Measurements from ENCODE around the gene KPNA2.
"Not testable (repeated sequence)": the region's sequence is repeated elsewhere in the genome, so short reads cannot be mapped to it uniquely, and the experiment has no call there.

KPNA2 gene

DNA sequence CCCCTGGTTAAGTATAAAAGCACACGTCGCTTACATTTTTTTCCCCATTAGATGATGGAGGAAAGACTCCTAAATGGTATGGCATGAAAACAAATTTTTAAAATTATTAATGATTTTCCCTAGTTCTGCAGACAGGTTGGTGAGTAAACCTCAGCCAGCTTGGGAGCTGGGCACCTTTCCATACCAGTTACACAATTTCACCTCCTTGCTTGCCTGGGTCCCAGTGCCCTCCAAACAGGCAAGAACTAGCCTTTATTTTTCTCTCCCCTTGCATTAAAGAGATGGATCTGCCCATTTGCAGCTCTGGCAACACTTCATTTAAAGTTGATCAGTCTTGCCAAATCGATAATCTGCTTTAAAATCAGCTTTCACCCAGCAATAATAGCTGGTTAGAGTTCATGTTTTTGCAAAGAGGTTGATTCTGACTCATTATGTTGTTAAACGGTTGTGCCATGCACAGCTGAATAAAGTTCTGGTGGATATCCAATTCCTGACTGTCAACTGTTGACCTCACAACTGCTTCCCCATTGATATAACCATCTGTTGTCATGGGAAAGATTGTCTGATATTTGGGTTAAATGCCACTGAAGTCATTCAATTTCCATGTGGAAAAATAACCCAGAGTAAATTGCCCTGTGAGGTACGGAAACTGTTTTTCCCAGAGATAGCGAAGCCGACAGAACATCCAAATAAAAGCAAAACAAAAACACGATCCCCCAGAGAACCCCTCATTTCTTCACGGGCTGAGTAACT lies 40.5 kb upstream of the KPNA2 start:
- H3K4me1 Mint-ChIP-seq: peaks cover 36% of the 10 kb centered on the region
- no peaks in the 10 kb centered on the region for H3K9me3 Mint-ChIP-seq
- TF ChIP-seq, protein P1, sequence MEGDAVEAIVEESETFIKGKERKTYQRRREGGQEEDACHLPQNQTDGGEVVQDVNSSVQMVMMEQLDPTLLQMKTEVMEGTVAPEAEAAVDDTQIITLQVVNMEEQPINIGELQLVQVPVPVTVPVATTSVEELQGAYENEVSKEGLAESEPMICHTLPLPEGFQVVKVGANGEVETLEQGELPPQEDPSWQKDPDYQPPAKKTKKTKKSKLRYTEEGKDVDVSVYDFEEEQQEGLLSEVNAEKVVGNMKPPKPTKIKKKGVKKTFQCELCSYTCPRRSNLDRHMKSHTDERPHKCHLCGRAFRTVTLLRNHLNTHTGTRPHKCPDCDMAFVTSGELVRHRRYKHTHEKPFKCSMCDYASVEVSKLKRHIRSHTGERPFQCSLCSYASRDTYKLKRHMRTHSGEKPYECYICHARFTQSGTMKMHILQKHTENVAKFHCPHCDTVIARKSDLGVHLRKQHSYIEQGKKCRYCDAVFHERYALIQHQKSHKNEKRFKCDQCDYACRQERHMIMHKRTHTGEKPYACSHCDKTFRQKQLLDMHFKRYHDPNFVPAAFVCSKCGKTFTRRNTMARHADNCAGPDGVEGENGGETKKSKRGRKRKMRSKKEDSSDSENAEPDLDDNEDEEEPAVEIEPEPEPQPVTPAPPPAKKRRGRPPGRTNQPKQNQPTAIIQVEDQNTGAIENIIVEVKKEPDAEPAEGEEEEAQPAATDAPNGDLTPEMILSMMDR (IDR thresholded peaks at IDR 0.05; ENCODE audit: unreplicated experiment in 3 of 3): no peak
- peaks cover 22% of the 10 kb centered on the region for H3K27me3 Mint-ChIP-seq (ENCODE audit: low read depth)
- peak overlapping the region; percentile 5 to 92 (median 88) for H3K27ac Mint-ChIP-seq
- no peaks in the 10 kb centered on the region for H3K36me3 Mint-ChIP-seq (ENCODE audit: low read depth)
- peak overlapping the region; percentile 82 to 90 (median 86) for H3K4me3 Mint-ChIP-seq

DNA sequence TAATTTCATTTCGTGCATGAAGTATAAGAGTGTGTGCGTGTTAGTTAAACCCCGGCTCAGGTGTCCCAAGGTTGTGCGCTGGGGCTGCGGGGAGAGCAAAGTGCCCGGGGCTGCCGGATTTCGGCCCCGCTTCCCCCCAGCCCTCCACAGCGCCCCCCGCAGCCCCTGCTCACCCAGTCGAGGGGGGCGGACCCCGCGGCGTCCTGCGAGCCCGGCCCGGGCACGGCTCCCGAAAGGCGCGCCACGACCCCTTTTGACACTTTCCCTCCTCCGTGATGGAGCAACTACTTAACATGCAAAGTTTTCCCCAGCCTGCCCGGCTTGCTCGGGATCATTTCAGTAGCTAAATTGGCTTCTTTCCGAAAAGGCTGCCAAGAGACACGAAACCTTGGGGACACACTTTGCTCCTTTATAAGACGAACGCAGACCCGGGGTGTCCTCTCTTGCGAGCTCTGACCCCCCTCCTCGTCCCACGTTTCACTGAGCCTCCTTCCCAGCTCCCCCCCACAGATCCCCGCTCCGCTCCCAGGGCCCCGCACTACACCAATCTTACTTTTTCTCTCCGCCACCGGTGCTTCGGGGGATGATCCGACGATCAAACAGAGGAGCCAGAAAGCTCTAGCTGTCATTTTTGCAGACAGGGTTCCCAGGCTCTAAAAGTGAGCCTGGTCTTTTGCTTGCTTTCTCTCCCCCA lies 39.8 kb upstream of the KPNA2 start:
- H3K4me1 Mint-ChIP-seq: peaks cover 36% of the 10 kb centered on the region
- H3K36me3 Mint-ChIP-seq (ENCODE audit: low read depth): no peaks in the 10 kb centered on the region
- peak overlapping the region; percentile 26 to 54 (median 48) for H3K27ac Mint-ChIP-seq
- H3K4me3 Mint-ChIP-seq: peak overlapping the region; percentile 82 to 90 (median 86)
- H3K27me3 Mint-ChIP-seq (ENCODE audit: low read depth): peaks cover 22% of the 10 kb centered on the region
- TF ChIP-seq, protein P1 (IDR thresholded peaks at IDR 0.05; ENCODE audit: unreplicated experiment in 3 of 3): no peak
- H3K9me3 Mint-ChIP-seq: no peaks in the 10 kb centered on the region

DNA sequence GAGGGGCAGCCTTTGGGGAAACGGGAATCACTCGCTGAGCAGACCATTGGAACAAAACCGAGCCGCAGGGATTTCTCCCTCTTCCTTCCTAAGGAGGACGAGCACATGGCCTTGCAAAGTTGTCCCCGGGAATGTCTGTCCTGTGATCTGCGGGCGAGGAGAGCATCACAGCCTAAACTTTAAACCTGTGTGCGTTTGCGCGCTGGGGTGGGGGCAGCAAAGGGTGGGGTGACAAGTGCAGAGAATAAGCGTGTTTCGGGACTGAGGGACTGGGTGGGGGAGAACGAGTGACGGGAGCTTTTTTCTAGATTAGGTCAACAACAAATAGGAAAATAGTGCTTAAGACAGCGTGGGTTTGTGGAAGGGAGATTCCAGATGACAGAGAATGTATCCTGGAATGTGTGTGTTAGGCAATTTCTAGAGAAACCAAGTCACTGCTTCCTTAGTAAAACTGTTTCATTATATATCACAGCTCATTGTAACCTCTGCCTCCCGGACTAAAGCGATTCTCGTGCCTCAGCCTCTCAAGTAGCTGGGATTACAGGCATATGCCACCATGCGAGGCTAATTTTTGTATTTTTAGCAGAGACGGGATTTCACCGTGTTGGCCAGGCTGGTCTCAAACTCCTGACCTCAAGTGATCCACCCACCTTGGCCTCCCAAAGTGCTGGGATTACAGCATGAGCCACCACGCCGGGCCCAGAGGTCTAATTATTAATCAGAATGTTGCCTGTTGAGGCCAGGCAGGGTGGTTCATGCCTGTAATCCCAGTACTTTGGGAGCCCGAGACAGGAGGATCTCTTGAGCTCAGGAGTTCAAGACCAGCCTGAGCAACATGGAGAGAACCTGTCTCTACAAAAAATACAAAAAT lies 39.0 kb upstream of the KPNA2 start, which contains the start of gene C17orf58:
Gene C17orf58 (minus strand): TSS at position 169 of the 871 bp plus-strand sequence. CDS start 271 bp downstream, outside the sequence.
- Mint-ChIP-seq H3K4me3 (peak within 1 kb of the TSS; percentile 82 to 90 (median 86)), H3K4me1 (peaks cover 31% of the 10 kb centered on the region), H3K27me3 (ENCODE audit: low read depth) (peaks cover 22% of the 10 kb centered on the region), H3K27ac (peak within 1 kb of the TSS; percentile 26 to 92 (median 88))
- H3K36me3 Mint-ChIP-seq (ENCODE audit: low read depth); H3K9me3 Mint-ChIP-seq: not testable (repeated sequence)

DNA sequence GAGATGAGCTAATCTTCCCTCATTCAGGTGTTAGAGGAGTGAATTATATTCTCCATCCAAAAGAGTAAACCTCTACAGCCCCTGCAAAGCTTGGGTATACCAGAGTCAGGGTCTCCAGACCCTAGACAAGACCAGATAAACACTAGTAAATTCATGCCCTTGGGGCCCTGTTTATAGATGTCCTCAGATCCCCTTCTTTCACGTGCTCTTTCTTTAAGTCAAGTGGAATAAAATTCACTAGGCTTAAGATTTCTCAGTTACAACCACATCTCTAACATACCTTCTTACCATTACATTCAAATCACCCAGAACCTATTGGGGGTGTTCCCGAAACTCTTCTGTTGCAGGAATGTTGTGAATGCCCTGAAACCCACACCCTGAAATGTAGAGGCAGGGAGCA lies 37.1 kb upstream of the KPNA2 start:
- TF ChIP-seq, protein P1 (IDR thresholded peaks at IDR 0.05; ENCODE audit: unreplicated experiment in 3 of 3): no peak
- no peaks in the 10 kb centered on the region for H3K36me3 Mint-ChIP-seq (ENCODE audit: low read depth)
- H3K27me3 Mint-ChIP-seq (ENCODE audit: low read depth): peaks cover 19% of the 10 kb centered on the region
- peaks cover 25% of the 10 kb centered on the region for H3K4me1 Mint-ChIP-seq
- H3K27ac Mint-ChIP-seq: peak overlapping the region in 1 of 3 experiments; percentile 27
- no peaks in the 10 kb centered on the region for H3K9me3 Mint-ChIP-seq
- peak overlapping the region in 2 of 3 experiments; percentile 56 to 72 for H3K4me3 Mint-ChIP-seq

DNA sequence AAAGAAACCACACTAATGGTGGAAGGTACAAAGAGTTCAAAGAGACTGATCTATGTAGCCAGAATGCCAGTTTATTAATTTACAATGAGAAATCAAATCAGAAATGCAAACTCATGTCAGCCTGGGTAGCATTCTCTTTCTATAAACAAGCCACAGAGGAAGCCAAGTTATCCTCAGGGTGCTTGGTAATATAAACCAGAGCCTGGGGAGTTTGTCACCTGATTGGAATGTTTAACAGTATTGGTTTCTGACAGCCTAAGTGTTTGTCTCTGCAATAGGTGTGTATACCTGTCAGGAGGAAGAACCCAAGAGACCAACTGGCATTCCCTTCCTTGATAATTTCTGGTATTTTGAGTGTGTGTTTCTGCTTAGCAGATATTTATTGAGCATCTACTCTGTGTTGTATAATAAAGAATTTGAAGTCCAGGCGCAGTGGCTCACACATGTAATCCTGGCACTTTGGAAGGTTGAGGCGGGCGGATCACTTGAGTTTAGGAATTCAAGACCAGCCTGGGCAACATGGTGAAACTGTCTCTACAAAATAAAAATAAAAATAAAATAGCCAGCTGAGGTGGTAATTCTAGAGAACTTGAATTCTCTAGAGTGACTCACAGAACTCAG lies 36.1 kb upstream of the KPNA2 start:
- Mint-ChIP-seq H3K4me1 (peaks cover 21% of the 10 kb centered on the region), H3K4me3 (no peak overlapping the region), H3K36me3 (ENCODE audit: low read depth) (no peaks in the 10 kb centered on the region), H3K27ac (no peak overlapping the region), H3K27me3 (ENCODE audit: low read depth) (peaks cover 19% of the 10 kb centered on the region), H3K9me3 (no peaks in the 10 kb centered on the region)
- TF ChIP-seq, protein P1 (IDR thresholded peaks at IDR 0.05; ENCODE audit: unreplicated experiment in 3 of 3): no peak
